HG03342 (cell line): Measurements from ENCODE around the gene BAIAP2L1.
"Not testable (repeated sequence)": the region's sequence is repeated elsewhere in the genome, so short reads cannot be mapped to it uniquely, and the experiment has no call there.

Experiments used
- ATAC-seq: cut with Tn5 transposase; IDR thresholded peaks from one replicate; pipeline ENCODE4 v1.9.1; 2021; ENCODE audit warnings: mild to moderate bottlenecking, moderate library complexity; ENCODE audit not compliant: unreplicated experiment

BAIAP2L1 gene

DNA sequence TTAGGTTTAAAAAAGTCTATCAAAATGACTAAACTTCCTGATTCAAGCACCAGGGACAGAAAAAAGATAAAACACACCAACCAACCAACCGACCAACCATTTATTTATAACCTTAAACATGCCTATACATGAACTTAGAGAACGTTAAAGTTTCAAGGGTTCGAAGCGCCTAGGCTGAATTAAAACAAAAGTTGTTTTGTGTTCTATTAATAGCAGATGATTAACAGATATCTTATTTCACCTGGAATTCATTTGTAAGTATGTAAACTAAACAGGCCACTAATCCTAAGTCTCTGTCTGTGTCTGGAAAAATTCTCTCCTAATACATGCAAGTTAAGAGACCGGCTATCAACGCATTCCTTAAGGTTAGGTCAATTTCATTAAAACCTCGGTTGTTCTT lies 1.4 kb downstream of the BAIAP2L1 start:
- ATAC-seq = no peak

DNA sequence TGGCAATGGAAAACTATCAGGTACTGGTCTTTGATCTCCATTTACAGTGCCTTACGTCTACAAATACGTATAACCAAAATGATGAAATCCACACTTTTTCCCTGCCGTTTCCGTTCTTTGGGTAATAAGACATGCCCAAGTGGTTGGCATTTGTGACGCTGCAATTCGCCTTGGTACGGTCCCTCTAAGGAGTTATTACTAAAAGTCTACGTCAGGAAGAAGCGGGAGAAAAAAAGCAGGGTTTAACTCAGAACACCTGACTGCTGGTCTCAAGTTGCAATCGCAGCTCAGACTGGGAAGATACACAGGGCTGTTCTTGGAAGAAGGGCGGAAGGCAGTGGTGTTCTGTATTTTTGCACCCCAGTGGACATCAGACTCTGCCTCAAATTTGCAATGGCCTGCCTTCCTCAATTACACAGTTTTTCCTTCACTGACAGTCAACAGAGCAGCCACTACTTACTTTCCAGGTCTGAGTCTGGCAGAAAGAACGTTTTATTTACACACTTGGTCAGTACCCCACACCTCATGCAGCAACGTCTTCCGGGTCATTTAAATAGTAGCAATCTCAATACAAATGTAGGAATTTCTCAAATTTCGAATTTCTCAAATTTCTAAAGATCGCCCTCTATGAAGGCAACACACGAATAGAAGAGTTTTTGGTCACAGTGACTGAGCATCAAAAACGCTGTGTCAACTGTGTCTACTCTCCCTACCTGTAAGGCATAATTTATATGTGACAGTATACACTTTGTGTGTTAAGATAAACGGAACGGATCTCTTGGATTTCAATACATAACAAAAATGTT lies 2.1 kb downstream of the BAIAP2L1 start:
- no peak for ATAC-seq

DNA sequence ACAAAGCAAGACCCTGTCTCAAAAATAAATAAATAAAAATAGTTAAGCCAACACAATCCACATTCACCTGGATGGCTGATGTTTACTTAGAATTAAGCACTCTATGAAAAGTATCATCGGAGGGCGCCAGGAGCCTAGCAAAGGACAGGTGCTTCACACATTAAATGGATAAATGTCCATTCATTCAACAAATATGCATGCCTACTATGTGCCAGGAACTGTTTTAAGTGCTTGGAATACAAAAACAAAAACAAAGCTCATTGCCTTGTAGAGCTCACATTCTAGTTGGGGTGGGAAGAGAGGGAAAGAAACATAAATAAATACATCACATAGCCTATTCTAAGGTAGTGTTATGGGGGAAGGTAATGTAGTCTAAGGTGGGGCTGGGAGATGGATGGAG lies 4.1 kb downstream of the BAIAP2L1 start:
- ATAC-seq = no peak

DNA sequence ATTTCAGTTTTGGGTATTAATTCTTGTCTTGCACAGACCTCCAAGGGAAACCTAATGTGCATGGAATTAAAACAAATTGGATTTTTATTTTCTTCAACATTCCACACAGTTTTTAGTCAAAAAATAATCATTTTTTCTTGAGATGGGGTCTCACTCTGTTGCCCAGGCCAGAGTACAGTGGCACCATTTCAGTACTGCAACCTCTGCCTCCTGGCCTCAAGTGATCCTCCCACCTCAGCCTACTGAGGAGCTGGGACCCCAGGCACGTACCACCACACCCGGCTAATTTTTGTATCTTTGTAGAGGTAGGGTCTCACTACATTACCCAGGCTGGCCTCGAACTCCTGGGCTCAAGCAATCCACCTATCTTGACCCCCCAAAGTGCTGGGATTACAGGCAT lies 4.9 kb downstream of the BAIAP2L1 start:
- ATAC-seq = no peak

DNA sequence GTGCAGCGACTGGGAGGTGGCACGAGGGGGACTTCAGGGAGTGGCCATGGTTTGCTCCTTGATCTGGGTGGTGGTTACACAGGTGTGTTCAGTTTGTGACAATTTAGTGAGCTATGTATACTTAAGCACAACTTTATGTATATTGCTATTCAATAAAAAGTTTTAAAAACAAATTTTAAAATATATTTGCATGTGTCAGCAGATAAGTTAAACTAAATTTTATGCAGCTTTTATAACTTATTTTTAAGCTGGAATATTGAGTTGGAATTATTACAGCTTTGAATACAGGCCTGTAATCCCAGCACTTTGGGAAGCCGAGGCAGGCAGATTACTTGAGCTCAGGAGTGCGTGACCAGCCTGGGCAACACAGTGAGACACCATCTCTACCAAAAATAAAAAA lies 5.4 kb downstream of the BAIAP2L1 start:
- ATAC-seq = no peak

DNA sequence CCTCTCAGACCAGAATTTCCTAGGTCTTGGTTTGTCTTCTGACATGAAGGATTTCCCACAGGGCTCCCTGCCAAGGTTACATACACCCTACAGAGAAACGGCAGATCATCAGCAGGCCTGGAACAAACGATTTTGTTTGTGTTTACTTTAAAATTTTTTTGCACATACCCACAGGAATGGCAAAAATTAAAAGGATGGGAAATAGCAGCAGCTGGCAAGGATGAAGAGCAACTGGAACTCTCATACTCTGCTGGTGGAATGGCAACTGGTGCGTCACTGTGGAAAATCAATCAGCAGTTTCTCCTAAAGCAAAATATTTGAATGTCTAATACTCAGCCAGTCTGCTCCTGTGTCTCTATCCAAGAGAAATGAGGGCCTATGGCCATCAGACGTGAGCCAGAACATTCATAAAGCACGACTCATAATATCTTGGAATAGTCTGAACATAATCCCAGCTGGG lies 6.5 kb downstream of the BAIAP2L1 start:
- ATAC-seq = no peak

DNA sequence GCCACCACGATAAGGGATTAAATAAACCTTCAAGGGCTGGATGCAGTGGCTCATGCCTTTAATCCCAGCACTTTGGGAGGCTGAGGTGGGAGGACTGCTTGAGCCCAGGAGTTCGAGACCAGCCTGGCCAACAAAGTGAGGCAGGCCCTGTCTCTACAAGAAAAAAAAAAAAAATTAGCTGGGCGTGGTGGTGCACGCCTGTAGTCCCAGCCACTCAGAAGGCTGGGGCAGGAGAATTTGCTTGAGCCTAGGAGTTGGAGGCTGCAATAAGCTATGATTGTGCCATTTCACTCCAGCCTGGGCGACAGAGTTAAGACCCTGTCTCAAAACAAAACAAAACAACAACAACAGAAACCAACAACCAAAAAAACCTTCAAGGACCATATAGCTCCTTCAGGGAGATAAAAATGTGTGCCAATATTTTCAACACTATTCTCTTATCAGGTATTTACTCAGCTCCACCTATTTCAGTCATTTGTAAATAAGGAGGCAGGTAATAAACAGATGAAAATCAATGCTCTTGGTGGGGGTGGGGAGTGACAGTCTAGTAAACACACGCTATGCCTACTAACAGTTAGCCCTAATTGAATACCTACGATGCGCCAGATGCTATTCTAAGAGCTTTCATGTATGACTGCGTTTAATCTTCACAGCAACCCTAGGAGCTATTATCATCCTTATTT lies 13.2 kb downstream of the BAIAP2L1 start:
- no peak for ATAC-seq

DNA sequence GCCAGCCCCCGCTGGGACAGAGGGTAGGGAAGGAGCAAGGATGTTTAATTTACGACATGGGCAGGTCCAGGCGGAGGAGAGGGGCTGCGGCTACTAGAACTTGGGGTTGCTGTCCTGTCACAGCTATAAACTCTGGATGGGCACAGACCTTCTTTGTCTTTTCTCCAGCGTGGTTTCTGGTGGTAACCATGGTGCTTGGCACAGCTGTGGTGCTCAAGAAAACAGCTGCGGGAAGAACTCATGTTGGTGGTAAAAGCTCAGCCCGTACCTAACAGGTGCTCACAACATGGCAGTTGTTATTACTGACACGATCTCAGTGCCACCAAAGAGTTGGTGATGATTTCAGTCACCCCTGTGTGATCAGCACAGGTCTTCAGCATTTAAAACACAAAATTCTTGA lies 13.8 kb downstream of the BAIAP2L1 start:
- no peak for ATAC-seq

DNA sequence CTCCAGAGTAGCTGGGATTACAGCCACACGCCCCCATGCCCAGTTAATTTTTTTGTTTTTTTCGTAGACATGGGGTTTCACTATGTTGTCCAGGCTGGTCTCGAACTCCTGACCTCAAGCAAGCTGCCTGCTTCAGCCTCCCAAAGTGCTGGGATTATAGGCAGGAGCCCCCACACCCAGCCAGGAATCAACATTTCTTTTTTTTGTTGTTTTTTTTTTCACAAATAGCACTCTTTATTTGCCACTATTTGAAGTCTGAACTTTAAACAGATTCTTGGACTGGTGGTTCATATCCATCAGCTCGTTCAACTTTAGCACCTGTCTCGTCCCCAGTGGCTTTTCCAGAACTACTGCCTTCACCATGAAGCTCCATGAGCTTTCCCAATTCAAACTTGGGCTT lies 15.4 kb downstream of the BAIAP2L1 start:
- ATAC-seq = not testable (repeated sequence)

DNA sequence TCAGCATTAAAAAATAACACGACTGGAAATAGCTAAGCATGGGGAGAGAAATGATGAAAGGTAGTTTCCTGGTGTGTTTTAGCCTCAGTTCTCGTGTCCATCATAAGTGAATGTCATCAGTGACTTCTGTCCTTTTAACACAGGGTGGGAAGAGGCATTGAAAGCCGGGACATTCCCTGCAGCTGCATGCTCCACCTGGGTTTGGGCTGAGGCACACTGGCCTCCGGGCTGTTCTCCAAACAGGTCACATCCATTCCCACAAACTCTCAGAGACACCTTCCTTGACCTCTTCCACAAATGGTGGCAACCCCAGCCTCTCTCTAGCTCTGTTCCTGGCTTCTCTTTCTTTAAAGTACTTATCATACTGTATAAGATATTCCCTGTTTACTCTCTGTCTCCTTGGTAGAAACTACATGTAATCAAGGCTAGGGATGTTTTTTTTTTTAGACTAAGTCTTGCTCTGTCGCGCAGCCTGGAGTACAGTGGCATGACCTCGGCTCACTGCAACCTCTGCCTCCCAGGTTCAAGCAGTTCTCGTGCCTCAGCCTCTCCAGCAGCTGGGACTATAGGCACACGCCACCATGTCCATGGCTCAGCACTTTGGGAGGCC lies 22.6 kb downstream of the BAIAP2L1 start:
- no peak for ATAC-seq

DNA sequence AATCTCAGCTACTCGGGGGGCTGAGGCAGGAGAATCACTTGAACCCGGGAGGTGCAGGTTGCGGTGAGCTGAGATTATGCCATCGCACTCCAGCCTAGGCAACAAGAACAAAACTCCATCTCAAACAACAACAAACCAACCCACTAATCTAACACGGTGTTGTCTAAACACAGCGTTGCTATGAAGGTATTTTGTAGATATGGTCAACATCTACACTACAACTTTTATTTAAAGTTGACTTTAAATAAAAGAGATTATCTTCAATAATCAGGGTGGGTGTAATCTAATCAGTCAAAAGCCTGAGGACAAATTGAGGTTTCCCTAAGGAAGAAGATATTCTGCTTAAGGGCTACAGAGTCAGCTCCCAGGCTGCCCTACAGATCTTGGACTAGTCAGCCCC lies 24.2 kb downstream of the BAIAP2L1 start:
- ATAC-seq = no peak

DNA sequence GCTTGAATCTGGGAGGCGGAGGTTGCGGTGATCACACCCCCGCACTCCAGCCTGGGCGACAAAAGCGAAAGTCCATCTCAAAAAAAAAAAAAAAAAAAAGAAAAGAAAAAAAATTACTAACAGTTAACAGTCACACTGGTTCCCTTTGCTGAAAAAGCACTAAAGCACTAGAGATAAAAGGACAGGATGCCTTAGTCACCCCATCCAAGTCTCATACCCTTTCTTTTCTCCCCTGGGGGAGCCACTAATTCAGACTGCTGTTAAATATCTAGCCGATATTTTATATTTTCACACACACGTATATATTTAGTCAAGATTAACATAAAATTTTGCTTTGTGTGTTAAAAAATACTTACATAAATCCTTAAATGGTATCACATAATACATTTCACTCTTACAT lies 25.2 kb downstream of the BAIAP2L1 start:
- ATAC-seq = no peak

DNA sequence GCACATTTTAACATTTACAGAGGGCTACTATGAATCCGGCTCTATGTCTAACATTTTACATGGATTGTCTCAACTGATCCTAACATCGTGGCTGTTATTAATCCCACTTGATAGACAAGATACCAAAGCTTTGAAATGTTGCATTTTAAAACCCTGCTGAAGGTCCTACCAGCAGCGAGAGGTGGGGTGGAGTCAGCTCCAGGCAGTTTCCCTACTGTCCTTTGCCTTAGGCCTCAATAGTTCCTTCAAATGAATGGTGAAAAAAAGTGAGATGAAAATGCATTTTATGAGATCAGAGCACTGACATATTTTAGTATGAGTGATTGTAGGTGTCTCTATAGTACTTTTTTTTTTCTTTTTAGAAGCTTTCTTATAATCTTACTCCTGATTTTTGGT lies 26.6 kb downstream of the BAIAP2L1 start:
- no peak for ATAC-seq

DNA sequence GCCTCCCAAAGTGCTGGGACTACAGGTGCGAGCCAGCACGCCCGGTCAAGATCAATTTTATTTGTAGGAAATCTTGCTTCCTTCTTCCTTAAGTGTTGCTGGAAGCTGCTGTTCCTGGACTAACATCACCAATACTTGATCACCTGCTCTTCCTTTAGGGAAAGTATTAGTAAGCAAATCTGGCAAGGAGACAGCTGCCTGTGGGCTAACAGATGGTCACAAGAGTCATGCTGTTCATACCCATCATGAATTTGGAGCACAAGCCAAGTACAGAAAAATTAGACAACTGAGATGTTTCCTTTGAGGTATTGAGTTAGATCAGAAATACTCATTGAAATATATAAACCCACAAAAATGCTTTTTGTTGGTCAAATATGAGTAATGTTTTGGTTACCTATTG lies 27.9 kb downstream of the BAIAP2L1 start:
- ATAC-seq = no peak

DNA sequence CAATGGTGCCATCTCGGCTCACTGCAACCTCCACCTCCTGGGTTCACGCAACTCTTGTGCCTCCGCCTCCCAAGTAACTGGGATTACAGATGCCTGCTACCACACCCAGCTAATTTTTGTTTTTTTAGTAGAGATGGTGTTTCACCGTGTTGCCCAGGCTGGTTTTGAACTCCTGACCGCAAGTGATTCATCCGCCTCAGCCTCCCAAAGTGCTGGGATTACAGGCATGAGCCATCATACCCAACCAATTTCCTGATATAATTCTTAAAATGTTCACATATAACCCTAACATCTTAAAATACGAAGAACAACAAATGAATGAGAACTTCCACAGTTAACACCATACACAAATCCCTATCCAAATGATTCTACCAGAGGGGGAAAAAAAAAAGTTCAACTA lies 31.2 kb downstream of the BAIAP2L1 start:
- no peak for ATAC-seq

DNA sequence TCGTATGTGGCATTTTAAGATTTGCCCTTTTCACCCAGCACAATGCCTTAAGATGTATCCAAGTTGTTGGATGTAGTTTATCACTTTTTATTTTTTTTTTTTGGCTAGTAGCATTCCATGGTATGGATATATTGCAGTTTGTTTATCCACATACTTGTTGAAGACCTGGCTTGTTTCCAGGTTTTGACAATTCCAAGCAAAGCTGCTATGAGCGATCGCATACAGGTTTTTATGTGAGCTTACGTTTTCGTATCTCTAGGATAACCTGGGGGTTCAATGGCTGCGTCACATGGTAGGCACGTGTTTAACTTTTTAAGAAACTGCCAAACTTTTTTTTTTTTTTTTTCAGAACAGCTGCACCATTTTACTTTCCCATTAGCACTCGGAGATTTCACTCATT lies 32.2 kb downstream of the BAIAP2L1 start:
- ATAC-seq = no peak

DNA sequence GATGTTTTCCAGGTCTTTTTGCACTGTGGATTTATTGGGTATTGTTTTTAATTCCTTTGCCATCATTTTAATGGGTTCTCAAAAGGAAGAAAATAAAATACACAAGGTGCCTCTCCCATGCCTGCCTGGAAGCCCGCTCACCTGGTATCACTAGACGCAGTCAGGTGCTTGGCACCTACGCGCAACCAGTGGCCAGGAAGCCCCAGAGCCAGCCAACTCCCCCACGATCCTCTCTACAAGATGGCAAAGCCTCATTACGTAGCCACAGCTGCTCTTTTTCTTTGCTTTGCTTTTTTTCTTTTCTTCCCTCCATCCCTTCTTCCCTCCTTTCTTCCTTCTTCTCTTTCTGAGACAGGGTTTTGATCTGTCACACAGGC lies 34.3 kb downstream of the BAIAP2L1 start:
- no peak for ATAC-seq

DNA sequence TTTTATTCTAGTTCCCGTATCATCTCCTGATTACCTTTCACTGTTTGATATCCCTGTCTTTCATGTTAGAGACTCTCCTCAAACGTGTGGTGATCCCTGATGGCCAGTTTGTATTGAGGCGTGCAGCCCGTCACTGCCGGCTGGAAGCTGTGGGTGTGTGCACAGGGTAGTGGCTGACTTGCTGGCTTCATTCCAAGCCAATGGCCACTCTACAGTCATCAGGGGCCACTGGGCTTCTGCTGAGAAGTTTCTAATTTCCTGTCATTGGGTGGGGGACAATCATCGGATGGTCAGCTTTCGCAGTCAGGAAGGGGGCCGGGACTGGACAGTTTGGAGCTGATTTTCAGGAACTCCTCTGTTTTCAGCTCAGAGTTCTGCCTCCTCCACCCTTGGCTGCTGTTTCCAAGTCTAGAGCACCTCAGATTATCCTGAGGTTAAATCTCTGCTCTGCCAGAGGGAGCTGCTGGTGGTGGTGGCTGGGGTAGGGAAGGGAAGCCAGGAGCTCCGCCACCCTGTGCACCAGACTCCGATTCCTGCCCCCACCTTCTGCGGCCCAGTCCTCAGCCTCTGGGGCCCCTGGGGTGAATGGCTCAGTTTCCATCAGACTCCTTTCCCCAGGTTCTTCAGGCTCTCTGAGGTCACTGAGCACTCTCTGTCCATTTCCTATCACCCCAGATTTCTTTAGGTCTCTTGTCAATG lies 34.9 kb downstream of the BAIAP2L1 start:
- ATAC-seq = no peak

DNA sequence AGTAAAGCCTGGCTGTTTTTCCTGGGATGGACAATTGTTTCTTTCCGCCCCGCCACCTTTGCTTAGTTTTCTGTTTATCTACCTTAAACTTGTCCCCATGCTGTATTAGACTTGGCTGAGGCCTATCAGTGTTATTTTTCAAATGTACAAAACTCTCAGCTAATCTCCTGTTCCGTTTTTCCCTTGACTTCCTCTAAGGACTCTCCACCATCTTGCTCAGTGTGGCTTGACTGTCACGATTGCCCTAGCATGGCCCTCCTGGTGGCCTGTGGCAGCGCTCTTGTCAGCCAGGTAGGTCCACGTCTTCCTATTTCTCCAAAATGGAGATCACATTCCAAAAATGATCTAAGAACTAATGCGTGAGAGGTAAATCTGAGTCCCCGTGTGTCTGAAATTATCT lies 36.7 kb downstream of the BAIAP2L1 start:
- ATAC-seq = no peak

DNA sequence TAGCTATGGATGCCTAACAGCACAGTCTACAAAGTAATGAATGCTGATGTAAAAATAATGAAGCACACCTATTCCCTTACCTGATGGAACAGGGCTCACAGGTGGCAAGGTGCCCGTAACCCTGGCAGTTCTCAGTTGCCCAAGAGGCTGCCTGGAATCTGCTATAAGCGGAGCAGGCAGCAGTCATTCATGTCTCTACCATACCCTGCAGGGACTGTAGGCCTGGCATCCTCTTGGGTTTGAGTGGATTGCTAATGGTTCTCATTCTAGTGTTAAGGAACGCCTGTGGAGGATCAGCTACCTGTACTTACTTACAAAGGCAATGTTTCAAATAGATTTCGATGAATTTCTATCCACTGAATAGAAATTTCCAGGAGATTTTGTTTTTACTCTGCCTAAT lies 38.4 kb downstream of the BAIAP2L1 start:
- no peak for ATAC-seq
